ENCODE measurements around the gene RAB30.
"Not testable (repeated sequence)": the region's sequence is repeated elsewhere in the genome, so short reads cannot be mapped to it uniquely, and the experiment has no call there.

The RAB30 gene

DNA sequence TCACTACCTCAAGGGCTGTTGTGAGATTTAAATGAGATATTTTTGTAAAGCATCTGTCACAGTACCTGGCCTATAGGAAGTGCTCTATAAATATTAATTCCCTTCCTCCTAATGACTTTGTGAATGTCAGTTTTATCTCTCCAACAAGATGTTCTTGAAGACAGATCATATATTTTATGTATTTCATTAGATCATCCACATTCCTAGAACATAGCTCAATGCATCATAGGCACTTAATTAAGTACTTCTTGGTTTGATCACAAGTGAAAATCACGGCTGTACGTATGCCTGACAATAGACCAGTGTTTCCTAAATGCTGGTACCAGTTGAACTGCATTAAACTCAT lies 49.9 kb downstream of the RAB30 start:
- no peak overlapping the region for H3K4me3 ChIP-seq (ENCODE audit: low read length)
- H3K36me3 ChIP-seq (ENCODE audit: insufficient read depth, low read length) = no peaks in the 10 kb centered on the region
- H3K9ac ChIP-seq (ENCODE audit: low read depth, low read length) = no peak overlapping the region
- no peaks in the 10 kb centered on the region for H3K27me3 ChIP-seq (ENCODE audit: insufficient read depth, low read length)
- no peaks in the 10 kb centered on the region for H3K9me3 ChIP-seq (ENCODE audit: insufficient read depth, low read depth, low read length)
- 94% methylated on average over 2 of the region's 2 CpGs for WGBS
- H3K4me1 ChIP-seq (ENCODE audit: insufficient read depth, low read length) = peaks cover 27% of the 10 kb centered on the region
- H3K27ac ChIP-seq (ENCODE audit: low read depth, low read length) = no peak overlapping the region

DNA sequence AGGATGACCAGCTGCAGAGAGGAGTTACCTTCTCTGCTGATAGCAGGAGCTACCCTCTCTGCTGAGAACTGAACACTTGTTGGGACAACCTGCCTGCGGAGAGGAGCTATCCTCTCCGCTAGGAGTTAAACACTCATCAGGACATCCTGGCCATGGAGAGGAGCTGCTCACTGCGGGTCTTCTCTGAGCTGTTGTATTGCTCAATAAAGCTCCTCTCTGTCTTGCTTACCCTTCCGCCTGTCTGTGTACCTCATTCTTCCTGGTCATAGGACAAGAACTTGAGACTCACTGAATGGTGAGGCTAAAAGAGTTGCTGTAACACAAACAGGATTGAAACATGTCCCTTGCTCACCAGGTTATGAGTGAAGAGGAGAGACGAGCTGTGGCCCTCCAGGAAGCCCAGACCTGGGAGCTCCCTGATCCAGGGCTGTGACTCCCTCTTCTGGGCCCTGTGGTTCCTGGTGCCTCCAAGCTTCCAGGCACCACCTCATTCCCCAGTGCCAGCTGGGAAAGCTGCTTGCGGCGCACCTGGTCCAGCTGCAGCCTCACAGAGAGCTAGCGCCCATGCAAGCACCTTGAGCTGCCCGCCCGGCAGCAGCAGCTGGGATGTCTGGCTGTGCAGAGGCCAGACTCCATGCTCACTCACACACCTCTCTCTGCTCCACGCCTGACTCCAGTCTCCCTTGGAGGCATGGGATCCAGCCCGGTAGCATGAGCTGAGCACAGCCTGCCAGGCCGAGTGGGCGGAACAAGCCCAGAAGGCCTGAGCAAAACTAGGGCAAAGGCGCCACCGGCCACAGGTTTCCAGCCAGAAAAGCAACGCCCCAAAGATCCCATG lies 50.5 kb downstream of the RAB30 start:
- Histone ChIP-seq H3K4me3 (ENCODE audit: low read length) (no peak overlapping the region), H3K9me3 (ENCODE audit: insufficient read depth, low read depth, low read length) (no peaks in the 10 kb centered on the region), H3K9ac (ENCODE audit: low read depth, low read length) (no peak overlapping the region), H3K27ac (ENCODE audit: low read depth, low read length) (no peak overlapping the region), H3K36me3 (ENCODE audit: insufficient read depth, low read length) (no peaks in the 10 kb centered on the region), H3K4me1 (ENCODE audit: insufficient read depth, low read length) (peaks cover 27% of the 10 kb centered on the region), H3K27me3 (ENCODE audit: insufficient read depth, low read length) (no peaks in the 10 kb centered on the region)
- WGBS = 95% methylated on average over 17 of the region's 17 CpGs

DNA sequence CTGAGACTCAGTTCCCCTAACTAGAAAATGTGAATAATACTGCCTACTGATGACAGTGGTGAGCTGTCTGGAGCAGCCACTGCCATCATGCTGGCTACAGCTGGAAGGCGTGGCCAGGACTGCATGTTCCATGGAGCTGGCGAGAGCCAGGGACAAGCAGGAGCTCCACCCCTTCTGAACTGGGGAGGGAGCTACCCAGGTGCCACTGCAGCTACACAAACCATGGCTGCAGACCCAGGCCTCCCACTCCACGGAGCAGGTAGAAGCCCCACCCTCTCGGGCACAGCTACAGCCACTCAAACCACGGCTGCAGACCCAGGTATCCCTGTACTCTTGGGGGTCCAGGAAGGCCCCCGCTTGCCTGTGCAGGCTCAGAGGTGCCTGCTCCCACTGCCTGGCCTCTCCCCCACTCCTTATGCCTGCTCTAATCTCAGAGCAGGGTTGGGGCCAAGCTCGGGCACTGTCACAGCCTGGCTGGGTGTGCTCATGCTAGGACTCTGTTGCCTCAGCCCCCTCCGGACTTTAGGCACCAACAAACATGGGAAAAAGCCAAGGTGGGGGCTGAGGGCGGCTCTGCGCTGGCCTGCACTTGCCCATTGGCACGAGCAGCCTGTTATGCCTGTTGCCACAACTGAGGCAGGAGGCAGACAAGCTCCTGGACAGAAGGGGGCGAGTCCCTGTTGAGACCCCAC lies 51.7 kb downstream of the RAB30 start:
- H3K9me3 ChIP-seq (ENCODE audit: insufficient read depth, low read depth, low read length) = no peaks in the 10 kb centered on the region
- no peaks in the 10 kb centered on the region for H3K27me3 ChIP-seq (ENCODE audit: insufficient read depth, low read length)
- no peaks in the 10 kb centered on the region for H3K36me3 ChIP-seq (ENCODE audit: insufficient read depth, low read length)
- WGBS = 92% methylated on average over 12 of the region's 12 CpGs
- peaks cover 20% of the 10 kb centered on the region for H3K4me1 ChIP-seq (ENCODE audit: insufficient read depth, low read length)
- H3K27ac ChIP-seq (ENCODE audit: low read depth, low read length) = no peak overlapping the region
- H3K9ac ChIP-seq (ENCODE audit: low read depth, low read length) = no peak overlapping the region
- no peak overlapping the region for H3K4me3 ChIP-seq (ENCODE audit: low read length)

DNA sequence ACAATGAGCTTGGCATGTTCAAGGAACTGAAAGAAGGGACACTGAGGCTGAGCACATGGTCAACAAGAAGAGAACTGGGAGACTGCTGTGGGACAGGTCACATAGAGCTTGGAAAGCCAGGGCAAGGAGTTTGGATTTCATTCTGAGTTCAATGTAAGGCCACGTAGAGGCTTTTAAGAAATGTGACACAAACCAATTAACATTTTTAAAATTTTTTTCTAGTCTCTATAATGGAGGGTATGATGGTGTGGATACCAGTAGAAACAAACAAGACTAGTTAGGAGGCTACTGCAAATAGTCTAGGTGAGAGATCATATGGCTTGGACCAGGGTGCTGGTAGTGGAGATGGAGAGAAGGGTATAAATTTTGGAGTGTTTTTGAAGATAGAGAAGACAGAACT lies 56.7 kb downstream of the RAB30 start:
- H3K4me3 ChIP-seq (ENCODE audit: low read length) = no peak overlapping the region
- 0 out of 2 replicates have a peak, but pooled peaks cover 7% of the 10 kb centered on the region for H3K4me1 ChIP-seq (ENCODE audit: insufficient read depth, low read length)
- H3K9ac ChIP-seq (ENCODE audit: low read depth, low read length) = no peak overlapping the region
- H3K9me3 ChIP-seq (ENCODE audit: insufficient read depth, low read depth, low read length) = no peaks in the 10 kb centered on the region
- H3K27ac ChIP-seq (ENCODE audit: low read depth, low read length) = no peak overlapping the region
- H3K27me3 ChIP-seq (ENCODE audit: insufficient read depth, low read length) = no peaks in the 10 kb centered on the region
- no peaks in the 10 kb centered on the region for H3K36me3 ChIP-seq (ENCODE audit: insufficient read depth, low read length)
- no CpG with 5 or more reads among the region's 1 CpG for WGBS

DNA sequence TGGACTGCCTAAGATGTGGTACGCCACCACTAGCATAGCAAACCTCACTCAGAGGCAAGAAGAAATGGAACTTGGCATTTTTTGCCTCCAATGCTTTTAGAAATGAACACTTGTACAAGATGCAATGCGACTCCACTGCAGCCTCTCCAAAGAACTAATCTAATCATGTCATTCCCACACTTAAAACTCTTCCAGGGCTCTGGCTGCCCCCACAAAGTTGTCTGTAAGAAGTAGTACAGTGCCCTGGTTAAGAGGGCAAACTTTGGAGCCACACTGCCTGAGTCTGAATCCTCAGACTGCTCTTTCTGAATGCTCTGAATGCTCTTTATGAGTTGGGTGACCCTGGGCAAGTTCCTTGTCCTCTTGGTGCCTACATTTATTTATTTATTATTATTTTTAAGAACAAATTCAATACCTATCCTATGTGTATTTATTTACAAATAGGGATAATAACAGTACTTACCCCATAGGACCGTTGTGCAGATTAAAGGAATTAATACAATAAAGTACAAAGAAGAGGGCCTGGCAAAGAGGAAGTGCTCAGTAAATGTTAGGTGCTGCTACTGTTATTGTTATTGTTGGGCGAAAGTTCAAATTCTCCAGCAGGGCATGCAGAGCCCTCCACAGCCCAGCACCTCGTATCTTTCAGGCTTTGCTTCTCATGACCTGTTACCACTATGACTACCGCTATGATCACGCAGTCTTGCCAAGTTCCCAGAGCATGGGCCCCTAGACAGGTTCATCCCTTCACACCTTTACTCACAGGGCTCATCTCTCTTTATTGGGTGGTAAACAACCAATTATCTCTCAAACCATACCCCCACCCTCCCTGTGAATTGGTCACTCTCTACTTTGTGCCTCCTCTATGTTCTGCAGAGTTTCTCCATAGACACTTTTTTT lies 59.3 kb downstream of the RAB30 start:
- 95% methylated on average over 6 of the region's 7 CpGs for WGBS
- Histone ChIP-seq H3K4me3 (ENCODE audit: low read length) (no peak overlapping the region), H3K4me1 (ENCODE audit: insufficient read depth, low read length) (peaks cover 16% of the 10 kb centered on the region; the same call in 1 of the 2 replicates), H3K9ac (ENCODE audit: low read depth, low read length) (no peak overlapping the region), H3K27ac (ENCODE audit: low read depth, low read length) (no peak overlapping the region), H3K9me3 (ENCODE audit: insufficient read depth, low read depth, low read length) (no peaks in the 10 kb centered on the region), H3K36me3 (ENCODE audit: insufficient read depth, low read length) (no peaks in the 10 kb centered on the region), H3K27me3 (ENCODE audit: insufficient read depth, low read length) (no peaks in the 10 kb centered on the region)

DNA sequence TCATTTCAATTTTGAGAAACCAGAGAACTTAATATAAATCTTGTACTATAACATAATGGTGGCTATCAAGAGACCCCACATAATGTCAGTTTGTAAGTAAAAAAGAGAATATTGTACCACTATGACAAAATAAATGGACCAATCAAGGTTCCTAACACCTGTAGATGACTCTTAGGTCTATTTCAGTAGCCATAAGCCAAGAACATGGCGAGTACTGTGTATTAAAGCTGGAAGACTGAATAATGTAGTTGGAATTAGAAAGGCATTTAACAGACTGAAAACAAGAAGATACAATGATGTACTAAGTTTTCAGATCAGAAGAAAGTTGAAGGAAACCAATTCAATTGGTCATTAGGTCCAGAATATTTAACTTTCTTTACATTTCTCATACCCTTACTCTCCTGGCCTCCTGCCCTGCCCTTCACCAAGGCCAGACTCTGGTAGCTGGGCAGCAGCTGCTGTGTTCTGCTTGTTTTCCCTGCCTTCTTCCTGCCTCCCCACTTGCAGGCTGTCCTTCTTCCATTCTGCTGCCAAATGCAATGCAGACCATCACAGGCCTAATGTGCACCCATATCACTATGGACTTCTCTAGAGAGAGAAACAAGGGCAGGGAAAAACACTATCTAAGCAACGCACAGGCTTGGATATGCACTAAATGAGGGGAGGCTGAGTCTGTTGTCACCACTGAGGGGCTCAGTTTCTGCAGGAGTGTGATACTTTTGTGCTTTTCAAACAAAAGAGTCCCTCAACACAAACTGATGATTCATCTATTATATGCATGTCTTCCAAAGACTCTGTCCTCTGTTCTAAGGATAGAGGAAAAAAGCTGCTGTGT lies 60.1 kb downstream of the RAB30 start:
- Histone ChIP-seq H3K4me3 (ENCODE audit: low read length) (no peak overlapping the region), H3K27ac (ENCODE audit: low read depth, low read length) (no peak overlapping the region), H3K9ac (ENCODE audit: low read depth, low read length) (no peak overlapping the region), H3K36me3 (ENCODE audit: insufficient read depth, low read length) (no peaks in the 10 kb centered on the region), H3K4me1 (ENCODE audit: insufficient read depth, low read length) (peaks cover 16% of the 10 kb centered on the region; the same call in 1 of the 2 replicates), H3K9me3 (ENCODE audit: insufficient read depth, low read depth, low read length) (no peaks in the 10 kb centered on the region), H3K27me3 (ENCODE audit: insufficient read depth, low read length) (no peaks in the 10 kb centered on the region)
- WGBS = 87% methylated on average over 2 of the region's 2 CpGs

DNA sequence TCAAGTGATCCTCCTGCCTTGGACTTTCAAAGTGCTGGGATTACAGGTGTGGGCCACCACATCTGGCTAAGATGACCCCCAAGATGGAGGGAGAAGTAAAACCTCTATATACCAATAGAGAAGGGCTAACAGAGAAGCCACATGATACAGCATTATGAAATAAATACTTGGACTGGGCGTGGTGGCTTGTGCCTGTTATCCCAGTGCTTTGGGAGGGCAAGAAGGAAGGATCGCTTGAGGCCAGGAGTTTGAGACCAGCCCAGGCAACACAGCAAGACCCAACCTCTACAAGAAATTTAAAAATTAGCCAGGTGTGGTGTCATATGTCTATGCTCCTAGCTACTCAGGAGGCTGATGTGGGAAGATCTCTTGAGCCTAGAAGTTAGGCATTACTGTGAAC lies 61.7 kb downstream of the RAB30 start:
- Histone ChIP-seq H3K27me3 (ENCODE audit: insufficient read depth, low read length) (no peaks in the 10 kb centered on the region), H3K4me3 (ENCODE audit: low read length) (no peak overlapping the region), H3K36me3 (ENCODE audit: insufficient read depth, low read length) (no peaks in the 10 kb centered on the region), H3K4me1 (ENCODE audit: insufficient read depth, low read length) (peaks cover 16% of the 10 kb centered on the region; the same call in 1 of the 2 replicates), H3K9ac (ENCODE audit: low read depth, low read length) (no peak overlapping the region), H3K27ac (ENCODE audit: low read depth, low read length) (no peak overlapping the region), H3K9me3 (ENCODE audit: insufficient read depth, low read depth, low read length) (no peaks in the 10 kb centered on the region)
- WGBS = 94% methylated on average over 2 of the region's 2 CpGs

DNA sequence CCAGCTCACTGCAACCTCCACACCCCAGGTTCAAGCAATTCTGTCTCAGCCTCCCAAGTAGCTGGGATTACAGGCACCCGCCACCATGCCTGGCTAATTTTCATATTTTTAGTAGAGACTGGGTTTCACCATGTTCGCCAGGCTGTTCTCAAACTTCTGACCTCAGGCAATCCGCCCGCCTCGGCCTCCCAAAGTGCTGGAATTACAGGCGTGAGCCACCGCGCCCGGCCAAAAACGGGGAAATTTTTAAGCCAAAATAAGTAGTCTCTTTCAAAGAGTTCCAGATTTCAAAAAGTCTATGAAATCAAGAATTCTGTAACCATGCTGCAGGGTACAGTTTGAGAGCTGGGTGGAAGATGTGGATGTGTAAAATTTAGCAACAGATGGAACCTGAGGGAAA lies 62.6 kb downstream of the RAB30 start:
- peaks cover 16% of the 10 kb centered on the region; the same call in 1 of the 2 replicates for H3K4me1 ChIP-seq (ENCODE audit: insufficient read depth, low read length)
- 96% methylated on average over 10 of the region's 10 CpGs for WGBS

DNA sequence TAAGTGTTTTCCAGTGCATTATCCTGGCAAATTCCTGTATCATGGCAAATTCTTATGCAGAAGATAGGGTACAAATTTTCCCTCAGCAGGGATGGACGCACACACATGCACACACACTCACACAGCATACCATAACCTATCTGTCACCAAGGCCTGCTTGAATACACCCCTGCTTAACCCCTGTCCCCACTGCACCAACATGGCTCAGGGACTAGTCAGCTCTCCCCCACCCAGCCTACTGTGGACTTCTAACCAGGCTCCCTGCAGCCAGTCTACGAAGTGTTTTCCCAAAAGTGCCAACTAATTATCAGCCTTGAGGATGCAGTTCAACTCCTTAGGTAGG lies 63.1 kb downstream of the RAB30 start:
- 91% methylated on average over 2 of the region's 2 CpGs for WGBS
- Histone ChIP-seq H3K36me3 (ENCODE audit: insufficient read depth, low read length) (no peaks in the 10 kb centered on the region), H3K4me3 (ENCODE audit: low read length) (no peak overlapping the region), H3K27me3 (ENCODE audit: insufficient read depth, low read length) (no peaks in the 10 kb centered on the region), H3K4me1 (ENCODE audit: insufficient read depth, low read length) (peaks cover 16% of the 10 kb centered on the region; the same call in 1 of the 2 replicates), H3K27ac (ENCODE audit: low read depth, low read length) (no peak overlapping the region), H3K9me3 (ENCODE audit: insufficient read depth, low read depth, low read length) (no peaks in the 10 kb centered on the region), H3K9ac (ENCODE audit: low read depth, low read length) (no peak overlapping the region)

More for the DNA sequence above, 62.6 kb downstream of the RAB30 start:
- H3K36me3 ChIP-seq (ENCODE audit: insufficient read depth, low read length); H3K27ac ChIP-seq (ENCODE audit: low read depth, low read length); H3K4me3 ChIP-seq (ENCODE audit: low read length); H3K9ac ChIP-seq (ENCODE audit: low read depth, low read length); H3K9me3 ChIP-seq (ENCODE audit: insufficient read depth, low read depth, low read length); H3K27me3 ChIP-seq (ENCODE audit: insufficient read depth, low read length): not testable (repeated sequence)

DNA sequence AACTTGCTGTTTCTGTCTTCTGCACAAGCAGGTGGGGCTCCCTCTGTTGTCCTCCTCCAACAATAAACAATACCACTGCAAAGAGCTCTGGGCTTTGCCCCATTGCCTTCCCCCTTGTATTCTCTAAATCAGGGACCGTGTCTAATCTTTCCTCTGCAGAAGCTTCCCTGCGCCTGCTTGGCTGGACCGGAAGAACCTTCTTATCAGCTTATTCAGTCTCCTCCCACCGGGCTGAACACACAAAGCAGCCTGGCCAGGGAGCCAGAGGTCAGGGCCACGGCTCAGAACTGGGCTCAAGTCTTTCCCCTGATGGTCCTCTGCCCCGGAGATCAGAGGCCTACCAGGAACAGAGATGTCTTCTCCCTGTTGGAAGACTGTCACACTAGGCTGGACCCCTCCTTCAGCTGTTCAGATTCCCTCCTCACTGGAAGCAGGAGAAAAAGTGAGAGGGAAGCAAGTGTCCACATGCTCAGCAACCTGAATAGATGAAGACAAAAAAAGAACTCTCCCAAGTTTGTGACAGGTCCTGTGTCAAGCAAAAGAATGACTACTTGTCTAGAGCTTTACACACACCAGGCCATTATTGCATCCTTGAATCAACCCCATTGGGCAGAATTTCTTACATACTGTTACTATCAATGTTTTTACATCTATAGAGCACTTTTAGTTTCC lies 63.7 kb downstream of the RAB30 start:
- WGBS = 50% methylated on average over 6 of the region's 6 CpGs
- H3K4me3 ChIP-seq (ENCODE audit: low read length) = no peak overlapping the region
- H3K36me3 ChIP-seq (ENCODE audit: insufficient read depth, low read length) = no peaks in the 10 kb centered on the region
- no peak overlapping the region for H3K9ac ChIP-seq (ENCODE audit: low read depth, low read length)
- peaks cover 16% of the 10 kb centered on the region; the same call in 1 of the 2 replicates for H3K4me1 ChIP-seq (ENCODE audit: insufficient read depth, low read length)
- H3K27me3 ChIP-seq (ENCODE audit: insufficient read depth, low read length) = no peaks in the 10 kb centered on the region
- H3K27ac ChIP-seq (ENCODE audit: low read depth, low read length) = 0 out of 2 replicates have a peak overlapping the region, but pooled peaks have one; percentile 22
- H3K9me3 ChIP-seq (ENCODE audit: insufficient read depth, low read depth, low read length) = no peaks in the 10 kb centered on the region
